Mesothelial cell of epicardium (in vitro differentiated cells): ENCODE results near the gene SPP1. TPM values are rescaled to one million over a fixed set of nuclear protein-coding genes. Genes with fewer than 3 reads are reported as not detected.
A peak's percentile ranks its signal among the peaks of the same experiment; 100 is the strongest.

Experiments used
- DNase-seq, 2 experiments: peaks; one replicate each; pipeline ENCODE4 v3.0.0; 2021; ENCODE audit warnings: low spot score in 2 of 2; ENCODE audit not compliant: unreplicated experiment in 2 of 2
- H3K27ac Mint-ChIP-seq: 2 replicates; pipeline ENCODE4 v1.8.0; 2021; ENCODE audit warnings: mixed read lengths
- H3K27me3 Mint-ChIP-seq: 2 replicates; pipeline ENCODE4 v1.8.0; 2021; ENCODE audit warnings: low read depth, mixed read lengths
- H3K36me3 Mint-ChIP-seq: 2 replicates; pipeline ENCODE4 v1.8.0; 2021; ENCODE audit warnings: mixed read lengths
- H3K4me1 Mint-ChIP-seq: 2 replicates; pipeline ENCODE4 v1.8.0; 2021; ENCODE audit warnings: mixed read lengths
- H3K4me3 Mint-ChIP-seq: 2 replicates; pipeline ENCODE4 v1.8.0; 2021; ENCODE audit warnings: mild to moderate bottlenecking, moderate library complexity, mixed read lengths
- H3K9me3 Mint-ChIP-seq: 2 replicates; pipeline ENCODE4 v1.8.0; 2021; ENCODE audit warnings: mixed read lengths
- total RNA-seq: library from RNA; stranded (reverse); gene quantifications from 3 replicates; pipeline ENCODE4 v1.2.1, GENCODE V29; 2021
- TF ChIP-seq, protein P1 (sequence below): fragments of 200-600 bp; sonication (generic); IDR thresholded peaks from one replicate; pipeline ENCODE4 v1.5.0; 2021; ENCODE audit warnings: antibody characterized with exemption; ENCODE audit not compliant: unreplicated experiment

The SPP1 gene
- total RNA-seq, 1 donor from 2014 or later: 30.3 TPM

DNA sequence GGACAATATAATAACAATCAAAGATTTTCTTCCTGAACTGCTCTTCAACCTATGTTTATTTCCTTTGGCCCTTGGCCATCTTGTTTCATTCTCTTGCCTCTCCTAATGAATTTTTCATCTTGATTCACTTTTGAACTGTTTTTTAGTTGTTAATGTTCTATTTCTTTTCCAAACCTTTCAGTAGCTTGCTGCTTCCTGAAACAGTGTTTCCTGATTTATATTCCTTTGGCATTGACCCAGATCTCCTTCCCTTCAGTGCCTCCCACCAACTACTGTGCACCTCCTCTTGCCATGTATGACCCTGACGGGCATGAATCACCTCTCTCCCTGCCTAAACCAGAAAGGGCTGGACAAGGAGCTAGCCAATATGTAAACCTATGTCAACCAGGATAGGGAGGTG, 25.6 kb upstream of the SPP1 start:
- no peak for DNase-seq
- no peaks in the 10 kb centered on the region for H3K9me3 Mint-ChIP-seq
- H3K4me3 Mint-ChIP-seq: no peak overlapping the region
- peaks cover 57% of the 10 kb centered on the region for H3K4me1 Mint-ChIP-seq
- TF ChIP-seq, protein P1, sequence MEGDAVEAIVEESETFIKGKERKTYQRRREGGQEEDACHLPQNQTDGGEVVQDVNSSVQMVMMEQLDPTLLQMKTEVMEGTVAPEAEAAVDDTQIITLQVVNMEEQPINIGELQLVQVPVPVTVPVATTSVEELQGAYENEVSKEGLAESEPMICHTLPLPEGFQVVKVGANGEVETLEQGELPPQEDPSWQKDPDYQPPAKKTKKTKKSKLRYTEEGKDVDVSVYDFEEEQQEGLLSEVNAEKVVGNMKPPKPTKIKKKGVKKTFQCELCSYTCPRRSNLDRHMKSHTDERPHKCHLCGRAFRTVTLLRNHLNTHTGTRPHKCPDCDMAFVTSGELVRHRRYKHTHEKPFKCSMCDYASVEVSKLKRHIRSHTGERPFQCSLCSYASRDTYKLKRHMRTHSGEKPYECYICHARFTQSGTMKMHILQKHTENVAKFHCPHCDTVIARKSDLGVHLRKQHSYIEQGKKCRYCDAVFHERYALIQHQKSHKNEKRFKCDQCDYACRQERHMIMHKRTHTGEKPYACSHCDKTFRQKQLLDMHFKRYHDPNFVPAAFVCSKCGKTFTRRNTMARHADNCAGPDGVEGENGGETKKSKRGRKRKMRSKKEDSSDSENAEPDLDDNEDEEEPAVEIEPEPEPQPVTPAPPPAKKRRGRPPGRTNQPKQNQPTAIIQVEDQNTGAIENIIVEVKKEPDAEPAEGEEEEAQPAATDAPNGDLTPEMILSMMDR: no peak
- no peaks in the 10 kb centered on the region for H3K27me3 Mint-ChIP-seq
- peak overlapping the region; percentile 77 for H3K27ac Mint-ChIP-seq
- no peaks in the 10 kb centered on the region for H3K36me3 Mint-ChIP-seq

DNA sequence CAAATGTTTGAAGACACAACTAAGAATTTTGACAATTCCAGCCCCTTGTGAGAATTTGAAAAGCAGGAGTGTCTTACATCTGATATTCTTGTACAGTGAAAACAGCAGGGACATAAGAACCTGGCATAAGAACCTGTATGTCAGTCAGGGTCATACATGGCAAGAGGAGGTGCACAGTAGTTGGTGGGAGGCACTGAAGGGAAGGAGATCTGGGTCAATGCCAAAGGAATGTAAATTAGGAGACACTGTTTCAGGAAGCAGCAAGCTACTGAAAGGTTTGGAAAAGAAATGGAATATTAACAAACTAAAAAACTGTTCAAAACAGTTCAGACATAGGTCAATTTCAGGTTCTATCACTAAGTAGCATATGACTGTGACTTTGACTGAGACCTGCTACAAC, 25.0 kb upstream of the SPP1 start:
- TF ChIP-seq, protein P1: no peak
- H3K9me3 Mint-ChIP-seq: no peaks in the 10 kb centered on the region
- no peaks in the 10 kb centered on the region for H3K36me3 Mint-ChIP-seq
- peaks cover 61% of the 10 kb centered on the region for H3K4me1 Mint-ChIP-seq
- H3K4me3 Mint-ChIP-seq: no peak overlapping the region
- no peak for DNase-seq
- peak overlapping the region; percentile 77 for H3K27ac Mint-ChIP-seq
- no peaks in the 10 kb centered on the region for H3K27me3 Mint-ChIP-seq

DNA sequence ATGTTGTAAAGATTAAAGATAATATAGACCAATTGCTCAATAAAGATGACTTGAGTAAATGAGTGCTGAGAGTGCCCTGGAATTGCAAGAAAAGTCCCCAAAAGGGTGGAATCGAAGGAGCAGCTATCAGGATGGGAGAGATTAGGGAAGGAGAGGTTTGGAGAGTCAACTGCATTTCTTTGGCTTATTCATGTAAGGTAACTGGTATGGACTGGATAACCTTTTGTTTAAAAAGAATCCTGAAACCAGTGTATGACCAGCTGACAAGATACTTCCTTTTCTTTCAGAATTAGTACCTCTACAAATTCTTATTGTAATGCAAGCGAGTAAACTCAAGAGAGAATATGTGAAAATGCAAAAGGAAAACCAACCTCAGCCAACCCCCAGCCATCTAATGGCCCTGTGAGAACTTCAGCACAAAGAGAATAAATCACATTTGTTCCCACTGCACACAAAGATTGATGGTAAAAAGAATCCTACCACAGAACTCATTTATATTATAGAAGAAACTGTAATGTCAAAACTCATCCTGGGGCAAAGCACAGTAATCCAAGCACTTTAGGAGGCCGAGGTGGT, 24.5 kb upstream of the SPP1 start:
- no peak for DNase-seq
- peak overlapping the region; percentile 54 for H3K27ac Mint-ChIP-seq

DNA sequence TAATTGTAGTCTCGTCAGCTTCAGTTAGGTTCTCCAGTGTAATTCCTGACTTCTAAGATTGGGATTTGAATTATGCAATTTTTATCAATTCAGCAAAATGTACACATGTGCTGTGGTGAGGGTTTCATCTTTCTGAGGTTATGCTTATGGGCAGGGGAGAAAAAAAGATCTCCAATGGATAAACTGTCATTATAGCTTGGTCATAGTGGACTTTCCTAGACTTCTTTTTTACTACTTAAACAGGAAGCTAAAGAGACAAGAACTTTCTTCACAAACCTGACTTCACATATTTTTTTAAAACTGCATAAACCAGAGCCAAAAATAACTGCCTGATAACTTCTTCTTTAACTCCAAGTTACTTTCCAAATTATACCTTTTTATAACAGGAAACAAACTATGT, 21.7 kb upstream of the SPP1 start:
- Mint-ChIP-seq H3K36me3 (no peaks in the 10 kb centered on the region), H3K27ac (peak overlapping the region; percentile 13), H3K27me3 (no peaks in the 10 kb centered on the region), H3K4me3 (no peak overlapping the region), H3K4me1 (peaks cover 54% of the 10 kb centered on the region), H3K9me3 (no peaks in the 10 kb centered on the region)
- TF ChIP-seq, protein P1: no peak
- no peak for DNase-seq

More for the DNA sequence above, 24.5 kb upstream of the SPP1 start:
- H3K4me3 Mint-ChIP-seq: no peak overlapping the region
- peaks cover 62% of the 10 kb centered on the region for H3K4me1 Mint-ChIP-seq
- no peaks in the 10 kb centered on the region for H3K36me3 Mint-ChIP-seq
- H3K27me3 Mint-ChIP-seq: no peaks in the 10 kb centered on the region
- no peaks in the 10 kb centered on the region for H3K9me3 Mint-ChIP-seq
- TF ChIP-seq, protein P1: no peak

DNA sequence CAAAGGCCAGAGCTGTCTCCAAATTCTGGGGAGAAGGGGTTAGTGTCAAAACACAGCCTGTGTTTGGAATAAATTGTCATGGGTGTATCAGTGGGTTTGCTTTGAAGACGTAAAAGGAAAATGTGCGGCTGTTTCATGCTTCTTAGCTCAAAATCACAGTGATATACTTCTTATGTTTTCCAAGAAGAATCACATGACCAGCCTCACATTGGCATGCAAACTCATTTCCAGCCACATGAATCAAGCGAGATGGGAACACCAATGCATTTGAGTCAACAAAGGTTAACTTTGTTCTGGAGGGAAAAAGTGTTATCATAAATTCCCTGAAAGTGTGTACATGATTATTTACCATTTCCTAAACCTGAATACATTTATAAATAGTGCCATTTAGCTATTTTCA, 19.0 kb upstream of the SPP1 start:
- Mint-ChIP-seq H3K27me3 (no peaks in the 10 kb centered on the region), H3K4me1 (peaks cover 33% of the 10 kb centered on the region), H3K27ac (no peak overlapping the region), H3K4me3 (no peak overlapping the region), H3K9me3 (peaks cover 4% of the 10 kb centered on the region), H3K36me3 (no peaks in the 10 kb centered on the region)
- DNase-seq: no peak
- TF ChIP-seq, protein P1: no peak

DNA sequence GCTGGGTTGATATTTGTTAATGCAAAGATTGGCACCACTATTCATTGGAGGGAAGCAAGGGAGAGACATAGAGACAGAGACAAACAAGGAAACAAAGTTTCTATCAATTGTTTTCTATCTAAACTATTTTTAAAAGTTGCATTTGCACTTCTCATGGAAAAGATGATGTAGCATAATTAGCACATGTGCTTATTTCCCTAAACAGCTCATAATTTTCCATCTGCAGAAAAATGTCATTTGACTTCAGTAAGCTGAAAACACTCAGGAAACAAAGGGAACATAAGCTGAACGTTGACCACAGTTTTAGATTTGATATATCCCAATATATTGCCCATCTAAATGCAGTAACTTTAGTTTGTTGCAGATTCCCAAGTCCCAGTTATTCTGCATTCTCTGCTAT, 18.5 kb upstream of the SPP1 start:
- Mint-ChIP-seq H3K4me1 (peaks cover 28% of the 10 kb centered on the region), H3K27ac (no peak overlapping the region), H3K9me3 (peaks cover 7% of the 10 kb centered on the region), H3K27me3 (no peaks in the 10 kb centered on the region), H3K4me3 (no peak overlapping the region), H3K36me3 (no peaks in the 10 kb centered on the region)
- no peak for DNase-seq
- TF ChIP-seq, protein P1: no peak
